ENCODE results near the gene CAPNS1. TPM values are rescaled to one million over a fixed set of nuclear protein-coding genes. Genes with fewer than 3 reads are reported as not detected.

The CAPNS1 gene
- total RNA-seq, 3 donors from 2014 or later (not counting 1 experiment from before 2014, with no cell fraction given) = 569 to 637 (median 578) TPM

- Mint-ChIP-seq H3K27ac (no peak overlapping the region), H3K36me3 (no peaks in the 10 kb centered on the region), H3K4me3 (no peak overlapping the region), H3K4me1 (no peaks in the 10 kb centered on the region), H3K9me3 (no peaks in the 10 kb centered on the region), H3K27me3 (ENCODE audit: low read depth in 2 of 2) (no peaks in the 10 kb centered on the region)
- intact Hi-C loops (cut with micrococcal nuclease) = no loop called here
- DNase-seq = no peak
- no peak for TF ChIP-seq CTCF (IDR thresholded peaks at IDR 0.05)
- Histone ChIP-seq H3K27ac (ENCODE audit: low read length) (no peak overlapping the region), H3K36me3 (ENCODE audit: control insufficient read depth, insufficient read depth, low read length) (no peaks in the 10 kb centered on the region), H3K4me3 (ENCODE audit: low read length) (no peak overlapping the region), H3K9me3 (ENCODE audit: control insufficient read depth, insufficient read depth, low read length) (no peaks in the 10 kb centered on the region), H3K4me1 (ENCODE audit: control insufficient read depth, insufficient read depth, low read length) (no peaks in the 10 kb centered on the region), H3K27me3 (ENCODE audit: control insufficient read depth, insufficient read depth, low read length) (no peaks in the 10 kb centered on the region)
- 89% methylated on average over 5 of the region's 5 CpGs for WGBS (ENCODE audit: insufficient coverage)
- no peak for ATAC-seq
Observed at GRCh38 chr19:36100476-36100875, 39.4 kb upstream of the CAPNS1 start.

- Histone ChIP-seq H3K27me3 (ENCODE audit: control insufficient read depth, insufficient read depth, low read length) (no peaks in the 10 kb centered on the region), H3K27ac (ENCODE audit: low read length) (no peak overlapping the region), H3K4me3 (ENCODE audit: low read length) (no peak overlapping the region), H3K36me3 (ENCODE audit: control insufficient read depth, insufficient read depth, low read length) (no peaks in the 10 kb centered on the region), H3K9me3 (ENCODE audit: control insufficient read depth, insufficient read depth, low read length) (no peaks in the 10 kb centered on the region), H3K4me1 (ENCODE audit: control insufficient read depth, insufficient read depth, low read length) (no peaks in the 10 kb centered on the region)
- WGBS (ENCODE audit: insufficient coverage) = 95% methylated on average over 27 of the region's 27 CpGs
- H3K9me3 Mint-ChIP-seq = no peaks in the 10 kb centered on the region
- H3K4me1 Mint-ChIP-seq = no peaks in the 10 kb centered on the region
- intact Hi-C loops (cut with micrococcal nuclease) = no loop called here
- H3K27me3 Mint-ChIP-seq (ENCODE audit: low read depth in 2 of 2) = no peaks in the 10 kb centered on the region
- TF ChIP-seq CTCF (IDR thresholded peaks at IDR 0.05) = no peak
- DNase-seq (no peak), ATAC-seq (no peak)
- no peak overlapping the region for H3K4me3 Mint-ChIP-seq
- no peaks in the 10 kb centered on the region for H3K36me3 Mint-ChIP-seq
- no peak overlapping the region for H3K27ac Mint-ChIP-seq
Observed at GRCh38 chr19:36101550-36102327, 38.1 kb upstream of the CAPNS1 start.

- Histone ChIP-seq H3K4me3 (ENCODE audit: low read length) (no peak overlapping the region), H3K36me3 (ENCODE audit: control insufficient read depth, insufficient read depth, low read length) (no peaks in the 10 kb centered on the region), H3K9me3 (ENCODE audit: control insufficient read depth, insufficient read depth, low read length) (no peaks in the 10 kb centered on the region), H3K27me3 (ENCODE audit: control insufficient read depth, insufficient read depth, low read length) (no peaks in the 10 kb centered on the region), H3K4me1 (ENCODE audit: control insufficient read depth, insufficient read depth, low read length) (no peaks in the 10 kb centered on the region), H3K27ac (ENCODE audit: low read length) (no peak overlapping the region)
- no peaks in the 10 kb centered on the region for H3K36me3 Mint-ChIP-seq
- no peaks in the 10 kb centered on the region for H3K9me3 Mint-ChIP-seq
- WGBS (ENCODE audit: insufficient coverage) = 98% methylated on average over 24 of the region's 24 CpGs
- no peak for TF ChIP-seq CTCF (IDR thresholded peaks at IDR 0.05)
- H3K4me1 Mint-ChIP-seq = no peaks in the 10 kb centered on the region
- H3K4me3 Mint-ChIP-seq = no peak overlapping the region
- intact Hi-C loops (cut with micrococcal nuclease) = no loop called here
- DNase-seq (no peak), ATAC-seq (no peak)
- no peaks in the 10 kb centered on the region for H3K27me3 Mint-ChIP-seq (ENCODE audit: low read depth in 2 of 2)
- no peak overlapping the region for H3K27ac Mint-ChIP-seq
Observed at GRCh38 chr19:36103040-36103626, 36.7 kb upstream of the CAPNS1 start.
